Measurements from ENCODE around the gene PLK5. TPM values are rescaled to one million over a fixed set of nuclear protein-coding genes. Genes with fewer than 3 reads are reported as not detected.

PLK5 gene
- total and polyA plus RNA-seq, 2 experiments from 2014 or later: 0.87 to 1.2 TPM

GRCh38 chr19:1486720-1487575, 36.9 kb upstream of the PLK5 start:
- TF ChIP-seq, protein P1, sequence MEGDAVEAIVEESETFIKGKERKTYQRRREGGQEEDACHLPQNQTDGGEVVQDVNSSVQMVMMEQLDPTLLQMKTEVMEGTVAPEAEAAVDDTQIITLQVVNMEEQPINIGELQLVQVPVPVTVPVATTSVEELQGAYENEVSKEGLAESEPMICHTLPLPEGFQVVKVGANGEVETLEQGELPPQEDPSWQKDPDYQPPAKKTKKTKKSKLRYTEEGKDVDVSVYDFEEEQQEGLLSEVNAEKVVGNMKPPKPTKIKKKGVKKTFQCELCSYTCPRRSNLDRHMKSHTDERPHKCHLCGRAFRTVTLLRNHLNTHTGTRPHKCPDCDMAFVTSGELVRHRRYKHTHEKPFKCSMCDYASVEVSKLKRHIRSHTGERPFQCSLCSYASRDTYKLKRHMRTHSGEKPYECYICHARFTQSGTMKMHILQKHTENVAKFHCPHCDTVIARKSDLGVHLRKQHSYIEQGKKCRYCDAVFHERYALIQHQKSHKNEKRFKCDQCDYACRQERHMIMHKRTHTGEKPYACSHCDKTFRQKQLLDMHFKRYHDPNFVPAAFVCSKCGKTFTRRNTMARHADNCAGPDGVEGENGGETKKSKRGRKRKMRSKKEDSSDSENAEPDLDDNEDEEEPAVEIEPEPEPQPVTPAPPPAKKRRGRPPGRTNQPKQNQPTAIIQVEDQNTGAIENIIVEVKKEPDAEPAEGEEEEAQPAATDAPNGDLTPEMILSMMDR (IDR thresholded peaks at IDR 0.05; ENCODE audit: low read depth, low read length): no peak
- Histone ChIP-seq H3K27me3 (no peaks in the 10 kb centered on the region), H3K27ac (no peak overlapping the region), H3K9me3 (ENCODE audit: low read depth) (no peaks in the 10 kb centered on the region), H3K4me1 (ENCODE audit: low read depth) (no peaks in the 10 kb centered on the region), H3K4me3 (no peak overlapping the region), H3K36me3 (no peaks in the 10 kb centered on the region)
- DNase-seq (ENCODE audit: low read depth in 1 of 2, low spot score in 1 of 2): no peak

GRCh38 chr19:1487576-1488281, 36.1 kb upstream of the PLK5 start:
- no peak overlapping the region for H3K27ac ChIP-seq
- H3K4me1 ChIP-seq (ENCODE audit: low read depth): peaks cover 5% of the 10 kb centered on the region
- no peaks in the 10 kb centered on the region for H3K36me3 ChIP-seq
- no peak for DNase-seq (ENCODE audit: low read depth in 1 of 2, low spot score in 1 of 2)
- no peaks in the 10 kb centered on the region for H3K9me3 ChIP-seq (ENCODE audit: low read depth)
- TF ChIP-seq, protein P1 (IDR thresholded peaks at IDR 0.05; ENCODE audit: low read depth, low read length): no peak
- no peaks in the 10 kb centered on the region for H3K27me3 ChIP-seq
- H3K4me3 ChIP-seq: no peak overlapping the region

DNA sequence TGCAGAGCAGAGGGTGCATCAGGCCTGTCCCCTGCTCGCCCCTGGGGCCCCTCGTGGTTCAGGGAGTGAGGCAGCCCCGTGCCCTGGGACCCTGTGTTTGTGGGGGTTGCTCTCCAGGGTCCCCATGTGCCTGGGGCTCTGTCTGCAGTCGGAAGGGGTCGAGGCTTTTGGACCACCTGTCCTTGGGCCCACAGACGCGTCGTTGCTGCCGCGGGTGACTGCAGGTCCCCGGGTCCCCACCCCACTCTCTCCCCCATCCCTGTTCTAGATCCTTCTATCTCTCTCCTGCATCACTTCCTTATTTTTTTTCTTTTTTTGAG, 35.6 kb upstream of the PLK5 start:
- Histone ChIP-seq H3K4me1 (ENCODE audit: low read depth) (peaks cover 8% of the 10 kb centered on the region), H3K36me3 (no peaks in the 10 kb centered on the region), H3K9me3 (ENCODE audit: low read depth) (no peaks in the 10 kb centered on the region), H3K27me3 (no peaks in the 10 kb centered on the region), H3K27ac (no peak overlapping the region), H3K4me3 (no peak overlapping the region)
- DNase-seq (ENCODE audit: low read depth in 1 of 2, low spot score in 1 of 2): no peak
- TF ChIP-seq, protein P1 (IDR thresholded peaks at IDR 0.05; ENCODE audit: low read depth, low read length): no peak

GRCh38 chr19:1489463-1490310, 34.2 kb upstream of the PLK5 start:
- Histone ChIP-seq H3K4me3 (peak overlapping the region; percentile 39), H3K9me3 (ENCODE audit: low read depth) (no peaks in the 10 kb centered on the region), H3K27me3 (no peaks in the 10 kb centered on the region), H3K4me1 (ENCODE audit: low read depth) (peaks cover 8% of the 10 kb centered on the region), H3K36me3 (no peaks in the 10 kb centered on the region), H3K27ac (peak overlapping the region; percentile 58)
- DNase-seq (ENCODE audit: low read depth in 1 of 2, low spot score in 1 of 2): no peak
- TF ChIP-seq, protein P1 (IDR thresholded peaks at IDR 0.05; ENCODE audit: low read depth, low read length): no peak

- TF ChIP-seq, protein P1 (IDR thresholded peaks at IDR 0.05; ENCODE audit: low read depth, low read length): no peak
- Histone ChIP-seq H3K27me3 (no peaks in the 10 kb centered on the region), H3K9me3 (ENCODE audit: low read depth) (no peaks in the 10 kb centered on the region), H3K27ac (peak within 1 kb of the TSS; percentile 58), H3K4me1 (ENCODE audit: low read depth) (peaks cover 8% of the 10 kb centered on the region), H3K4me3 (peak within 1 kb of the TSS; percentile 39), H3K36me3 (no peaks in the 10 kb centered on the region)
- peak; percentile 99 for DNase-seq (ENCODE audit: low read depth in 1 of 2, low spot score in 1 of 2)
These were observed 33.4 kb upstream of the PLK5 start, which contains the start of gene PCSK4 for GRCh38 chr19:1490311-1491113. TSS of gene PCSK4 (minus strand) at chr19:1490350. CDS start at chr19:1490346, 4 bp downstream.
